Eye (tissue), 1 donor: Measurements from ENCODE around the gene KRT86.
A peak's percentile ranks its signal among the peaks of the same experiment; 100 is the strongest.
"Not testable (repeated sequence)": the region's sequence is repeated elsewhere in the genome, so short reads cannot be mapped to it uniquely, and the experiment has no call there.

Experiments used
- DNase-seq: peaks from one replicate; pipeline ENCODE4 v3.0.0-alpha.2; 2015

Gene KRT86

GRCh38 chr12:52270541-52271070 lies 3.8 kb upstream of the KRT86 start:
- DNase-seq = no peak

DNA sequence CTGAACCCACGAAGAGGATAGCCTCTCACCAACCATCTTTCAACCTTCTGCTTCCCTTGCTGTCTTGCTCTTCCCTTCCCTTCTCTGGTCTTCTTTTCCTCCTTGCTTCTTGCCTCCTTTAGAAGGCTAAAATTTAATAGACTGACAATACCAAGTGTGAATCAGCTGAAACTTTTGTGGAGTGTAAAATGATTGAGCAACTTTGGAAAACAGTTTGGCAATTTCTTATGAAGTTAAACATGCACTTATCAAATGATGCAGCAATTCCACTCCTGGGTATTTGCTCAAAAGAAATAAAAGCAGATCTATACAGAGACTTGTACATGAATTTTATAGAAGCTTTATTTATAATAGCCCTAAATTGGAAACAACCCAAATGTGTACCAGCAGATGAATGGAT lies 3.3 kb upstream of the KRT86 start:
- DNase-seq = no peak

DNA sequence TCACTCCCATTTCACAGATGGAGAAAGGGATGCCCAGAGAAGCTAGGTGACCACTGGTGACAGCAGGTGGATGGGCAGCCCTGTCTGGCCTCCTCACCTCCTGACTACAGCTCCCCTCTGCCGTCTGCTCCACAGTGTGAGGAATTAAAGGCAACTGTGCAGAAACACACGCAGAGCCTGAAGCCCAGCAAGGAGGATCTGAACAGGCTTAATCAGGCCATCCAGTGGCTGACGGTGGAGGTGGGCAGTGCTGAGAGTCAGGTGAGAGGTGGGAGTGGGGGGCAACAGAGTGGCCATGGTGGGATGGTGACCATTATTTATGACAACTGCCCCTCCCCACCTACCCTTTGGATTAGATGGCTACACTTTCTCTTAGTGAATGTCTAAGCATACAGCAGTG lies 1.2 kb downstream of the KRT86 start:
- no peak for DNase-seq

DNA sequence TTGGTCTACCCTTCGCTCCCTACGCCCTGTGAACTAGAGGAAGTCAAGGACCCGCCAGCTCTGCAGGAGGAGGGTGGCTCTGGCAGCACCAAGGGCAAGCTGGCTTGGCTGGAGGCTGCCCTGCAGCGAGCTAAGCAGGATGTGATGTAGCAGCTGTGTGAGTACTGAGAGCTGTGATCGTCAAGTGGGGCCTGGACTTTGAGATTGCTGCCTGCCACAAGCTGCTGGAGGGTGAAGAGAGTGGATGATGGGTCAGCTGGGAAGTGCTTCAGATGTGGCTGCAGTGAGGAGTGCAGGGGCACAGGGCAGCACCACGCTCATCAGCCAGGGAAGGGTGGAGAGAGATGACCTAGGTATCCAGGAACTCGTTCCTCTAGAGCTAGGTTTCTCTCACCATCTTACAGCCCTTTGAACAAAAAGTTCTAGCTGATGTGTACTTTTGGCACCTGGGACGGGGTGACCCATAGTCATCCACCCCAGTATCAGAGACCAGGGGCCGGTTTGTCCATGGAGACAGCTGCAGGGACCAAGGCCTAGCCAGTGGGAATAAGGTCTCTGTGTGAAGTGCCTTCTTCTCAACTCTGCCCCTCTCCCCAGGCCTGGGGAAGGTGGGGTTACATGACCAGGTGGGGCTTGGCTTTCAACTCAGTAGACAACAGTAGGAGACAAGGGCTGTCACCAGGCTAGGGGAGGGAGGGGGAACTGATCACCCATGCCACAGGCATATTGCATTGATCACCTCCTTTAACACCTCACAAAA lies 3.2 kb downstream of the KRT86 start:
- no peak for DNase-seq

DNA sequence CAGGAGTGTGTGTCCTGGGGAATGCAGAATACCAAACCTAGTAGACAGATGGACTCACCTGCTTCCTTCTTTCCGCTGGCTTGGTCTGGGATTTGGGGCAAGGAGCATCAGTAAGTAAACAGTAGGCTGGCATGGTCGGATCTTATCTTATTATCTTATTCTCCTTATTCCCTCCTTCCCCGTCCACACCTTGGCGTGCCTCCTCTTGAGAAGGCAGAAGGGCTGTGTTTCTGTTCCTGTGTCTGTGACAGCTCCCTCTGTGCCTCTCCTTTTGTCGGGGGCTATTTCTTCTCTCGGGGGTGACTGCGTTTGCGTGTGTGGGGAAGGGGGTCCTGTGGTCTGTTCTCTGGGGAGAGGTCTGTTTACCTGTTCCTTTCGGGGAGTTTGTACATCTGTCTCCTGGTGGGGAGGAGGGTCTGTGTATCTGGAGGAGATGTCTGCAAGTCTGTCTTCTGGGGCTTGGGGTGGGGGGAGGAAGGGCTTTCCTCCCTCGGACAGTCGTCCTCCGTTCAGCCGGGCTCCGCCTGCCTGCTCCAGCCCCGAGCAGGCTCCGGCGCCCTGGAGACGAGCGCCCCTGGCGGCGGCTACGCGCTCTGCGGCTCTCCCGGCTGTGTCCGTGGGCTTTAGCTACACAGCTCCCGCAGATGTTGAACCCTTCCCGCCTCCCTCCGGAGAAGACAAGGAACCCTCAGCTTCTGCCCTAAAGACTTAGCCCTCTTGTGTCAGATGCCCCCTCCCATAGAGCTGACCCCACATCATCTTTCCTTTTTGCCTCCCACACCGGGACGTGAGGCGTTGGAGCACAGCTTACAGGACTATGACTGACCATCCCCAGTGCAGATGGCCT lies 4.4 kb downstream of the KRT86 start:
- peak; percentile 94 for DNase-seq

DNA sequence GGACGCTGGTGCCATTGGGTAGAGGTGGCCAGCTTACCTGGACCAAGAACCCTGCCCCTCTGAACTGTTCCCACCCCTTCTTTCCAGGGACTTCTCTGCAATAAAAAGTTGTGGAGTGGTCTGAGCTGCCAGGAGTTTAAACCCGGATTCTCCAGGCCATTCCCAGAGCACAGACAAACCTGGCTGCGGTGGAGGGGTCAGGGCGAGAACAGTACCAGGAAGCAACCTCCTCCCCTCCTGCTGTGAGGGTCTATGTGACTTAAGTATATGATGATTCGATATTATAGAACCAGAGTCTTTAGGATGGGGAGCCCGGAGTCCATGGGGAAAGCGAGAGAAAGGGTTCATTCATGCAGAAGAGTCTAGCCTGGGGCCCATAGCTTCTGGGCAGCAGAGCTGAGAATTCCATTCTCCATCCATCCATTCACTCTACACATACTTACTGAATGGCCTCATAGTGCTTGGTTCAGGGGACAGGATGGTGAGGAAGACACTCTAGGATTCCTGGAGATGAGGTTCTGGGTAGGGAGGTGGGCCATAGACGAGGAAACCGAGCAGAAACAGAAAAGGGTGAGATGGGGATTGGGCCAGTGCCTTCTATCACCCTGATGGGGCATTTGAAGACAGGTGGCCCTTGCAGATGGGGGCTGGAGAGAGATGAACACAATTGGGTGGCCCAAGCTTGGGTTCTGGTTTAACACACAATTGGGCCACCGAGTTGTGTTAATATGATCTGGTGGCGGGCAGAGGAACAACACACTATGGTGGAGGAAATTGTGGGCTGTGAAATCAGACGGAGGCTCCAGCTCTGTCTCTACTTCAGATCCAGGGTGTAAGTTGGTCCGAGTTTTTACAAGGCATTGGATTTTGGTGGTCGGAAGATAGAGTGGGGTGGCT lies 5.2 kb downstream of the KRT86 start:
- peak; percentile 79 for DNase-seq

DNA sequence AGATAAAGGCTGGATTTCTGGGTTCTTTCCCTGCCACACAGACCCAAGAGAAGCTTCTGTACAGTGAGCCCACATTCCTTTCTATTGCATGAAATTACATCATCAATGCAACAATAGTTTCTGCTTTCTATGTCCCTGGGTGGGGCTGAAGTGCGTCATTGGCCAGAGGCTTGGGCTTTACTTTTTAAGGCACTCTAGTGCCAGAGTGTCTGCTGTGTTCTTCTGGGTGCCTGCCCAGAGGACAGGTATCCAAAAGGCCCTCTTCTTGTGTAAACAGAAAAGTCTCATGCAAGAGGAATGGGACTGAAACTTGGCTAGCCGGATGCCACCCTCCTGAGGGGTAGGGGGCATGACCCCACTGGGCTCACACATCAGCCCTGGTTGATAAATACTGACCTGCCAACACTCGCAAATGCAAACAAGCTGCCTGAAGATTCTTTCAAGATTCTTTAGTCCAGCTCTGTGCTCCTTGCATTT lies 5.9 kb downstream of the KRT86 start:
- DNase-seq = no peak

DNA sequence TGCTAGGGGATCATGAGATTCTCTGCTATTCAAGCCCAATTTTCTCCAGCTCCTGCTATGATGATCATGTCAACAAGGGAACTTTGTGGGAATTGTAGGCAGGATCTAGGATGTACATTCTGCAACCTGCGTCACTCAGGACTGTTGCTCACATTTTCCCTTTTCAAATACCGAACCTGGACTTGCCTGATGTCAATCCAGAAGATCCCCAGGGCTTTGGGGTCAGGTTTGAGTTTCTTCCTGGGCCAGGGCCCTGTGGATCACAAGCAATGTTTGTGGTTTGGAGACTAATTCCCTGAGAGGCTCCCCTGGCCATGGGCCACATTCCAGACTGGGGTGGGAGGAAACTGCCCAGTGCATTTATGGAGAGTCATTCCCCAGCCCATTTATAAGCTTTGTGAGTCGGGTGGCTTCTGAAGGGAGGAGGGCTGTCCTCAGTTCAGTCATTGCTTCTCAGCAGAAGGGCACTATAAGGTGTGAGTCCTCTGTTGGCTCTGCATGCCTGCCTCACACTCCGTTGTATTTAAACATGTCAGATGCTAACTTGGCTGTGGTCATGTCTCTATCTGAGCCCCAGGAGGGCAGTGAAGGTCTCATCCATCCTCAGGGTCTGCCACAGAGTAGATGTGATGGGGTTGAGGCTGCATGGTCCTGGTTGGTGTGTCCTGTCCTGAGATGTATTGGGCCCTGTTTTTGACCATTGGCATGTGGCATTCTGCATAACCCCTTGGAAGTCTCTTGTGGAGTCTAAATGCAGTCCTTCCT lies 6.5 kb downstream of the KRT86 start:
- peak; percentile 42 for DNase-seq

GRCh38 chr12:52284562-52285171 lies 10.2 kb downstream of the KRT86 start:
- peak; percentile 20 for DNase-seq

DNA sequence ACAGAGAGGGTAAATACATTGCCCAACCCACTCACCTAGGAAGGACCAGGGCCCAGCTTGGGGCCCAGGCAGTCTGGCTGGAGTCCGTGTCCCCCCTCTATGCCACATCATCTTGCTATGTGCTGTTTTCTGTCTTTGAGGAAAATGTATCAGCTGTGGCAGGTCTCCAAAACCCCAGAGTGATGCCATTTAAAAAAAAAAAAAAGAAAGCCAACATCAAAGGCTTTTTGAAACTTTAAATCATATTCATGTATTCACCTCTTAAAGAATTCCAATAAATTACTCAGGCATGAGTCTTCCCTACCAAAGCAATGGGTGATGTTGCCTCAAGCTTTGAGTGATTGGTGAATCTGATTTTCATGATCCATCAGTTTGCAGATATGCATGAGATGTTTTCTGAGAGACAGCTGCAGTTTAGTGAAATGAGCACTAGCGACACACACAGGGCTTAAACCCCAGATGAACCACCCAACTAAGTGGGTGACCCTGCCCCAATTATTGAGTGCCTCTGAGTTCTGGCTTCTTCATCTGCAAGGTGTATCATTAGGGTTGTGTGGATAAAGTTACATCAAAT lies 10.8 kb downstream of the KRT86 start:
- DNase-seq = no peak

DNA sequence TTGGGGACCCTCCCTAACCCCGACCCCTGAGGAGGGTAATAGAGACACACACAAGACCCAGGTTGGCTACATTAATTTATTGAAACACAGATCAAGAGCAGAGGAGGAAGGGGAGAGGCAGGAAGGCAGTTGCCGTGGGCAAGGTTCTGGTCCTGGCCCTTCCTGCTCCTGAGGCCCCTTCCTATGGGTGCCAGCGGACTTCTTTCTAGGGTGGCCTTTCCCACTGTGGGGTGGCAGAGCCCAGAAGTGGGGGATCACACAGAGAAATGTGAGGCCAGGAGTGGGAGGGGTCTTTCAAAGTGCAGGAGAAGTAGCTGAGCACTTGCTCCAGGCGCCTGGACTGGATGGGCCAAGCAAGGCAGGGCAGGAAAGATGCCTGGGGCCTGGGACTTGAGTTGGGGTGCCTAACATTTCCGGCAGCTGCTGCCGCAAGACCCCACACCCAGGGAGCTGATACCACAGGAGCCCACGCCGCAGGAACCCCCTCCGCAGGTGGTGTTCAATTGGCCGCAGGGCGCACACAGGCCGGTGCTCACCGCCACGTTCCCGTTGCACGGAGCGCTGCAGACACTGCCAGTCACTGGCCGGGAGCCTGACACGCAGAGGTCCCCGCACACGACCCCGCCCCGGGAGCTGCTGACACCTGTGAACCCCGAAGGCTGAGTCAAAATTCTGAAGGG lies 11.5 kb downstream of the KRT86 start:
- DNase-seq = no peak

DNA sequence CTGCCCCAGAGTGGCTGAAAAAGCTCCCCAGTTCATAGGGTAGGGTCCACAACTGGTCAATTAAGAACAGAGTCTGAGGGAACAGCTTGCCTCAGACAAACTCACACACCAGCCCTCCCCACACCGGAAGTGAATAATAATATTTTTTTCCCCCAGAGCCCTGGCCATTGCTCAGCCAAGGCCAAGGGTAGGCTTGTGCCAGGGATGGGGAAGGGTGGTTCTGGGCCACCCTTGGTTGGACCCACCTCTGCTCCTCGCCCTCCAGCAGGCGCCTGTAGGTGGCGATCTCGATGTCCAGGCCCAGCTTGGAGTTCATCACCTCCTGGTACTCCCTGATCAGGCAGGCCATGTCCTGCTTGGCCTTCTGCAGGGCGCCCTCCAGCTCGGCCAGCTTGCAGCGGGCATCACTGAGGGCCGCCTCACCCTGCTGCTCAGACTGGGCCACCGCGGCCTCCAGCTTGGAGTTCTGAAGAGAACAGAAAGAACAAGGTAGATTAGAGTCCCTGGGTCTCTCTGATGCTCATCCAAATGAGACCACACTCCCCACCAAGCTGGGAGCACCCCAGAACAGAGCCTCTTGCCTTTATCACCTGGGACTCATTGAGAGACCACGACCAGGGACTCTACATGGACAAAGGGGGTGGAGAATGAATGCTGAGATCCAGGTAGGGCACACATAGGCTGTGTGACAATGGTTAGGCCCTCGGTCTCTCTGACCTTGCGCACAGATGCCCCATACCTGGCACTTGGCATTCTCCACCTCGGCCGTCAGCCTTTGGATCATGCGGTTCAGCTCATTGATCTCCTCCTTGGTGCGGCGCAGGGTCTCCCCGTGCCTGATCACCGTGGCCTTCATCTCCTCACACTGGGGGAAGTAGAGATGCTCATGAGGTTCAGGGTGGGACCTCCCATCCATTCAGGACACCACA lies 12.7 kb downstream of the KRT86 start:
- DNase-seq = not testable (repeated sequence)

DNA sequence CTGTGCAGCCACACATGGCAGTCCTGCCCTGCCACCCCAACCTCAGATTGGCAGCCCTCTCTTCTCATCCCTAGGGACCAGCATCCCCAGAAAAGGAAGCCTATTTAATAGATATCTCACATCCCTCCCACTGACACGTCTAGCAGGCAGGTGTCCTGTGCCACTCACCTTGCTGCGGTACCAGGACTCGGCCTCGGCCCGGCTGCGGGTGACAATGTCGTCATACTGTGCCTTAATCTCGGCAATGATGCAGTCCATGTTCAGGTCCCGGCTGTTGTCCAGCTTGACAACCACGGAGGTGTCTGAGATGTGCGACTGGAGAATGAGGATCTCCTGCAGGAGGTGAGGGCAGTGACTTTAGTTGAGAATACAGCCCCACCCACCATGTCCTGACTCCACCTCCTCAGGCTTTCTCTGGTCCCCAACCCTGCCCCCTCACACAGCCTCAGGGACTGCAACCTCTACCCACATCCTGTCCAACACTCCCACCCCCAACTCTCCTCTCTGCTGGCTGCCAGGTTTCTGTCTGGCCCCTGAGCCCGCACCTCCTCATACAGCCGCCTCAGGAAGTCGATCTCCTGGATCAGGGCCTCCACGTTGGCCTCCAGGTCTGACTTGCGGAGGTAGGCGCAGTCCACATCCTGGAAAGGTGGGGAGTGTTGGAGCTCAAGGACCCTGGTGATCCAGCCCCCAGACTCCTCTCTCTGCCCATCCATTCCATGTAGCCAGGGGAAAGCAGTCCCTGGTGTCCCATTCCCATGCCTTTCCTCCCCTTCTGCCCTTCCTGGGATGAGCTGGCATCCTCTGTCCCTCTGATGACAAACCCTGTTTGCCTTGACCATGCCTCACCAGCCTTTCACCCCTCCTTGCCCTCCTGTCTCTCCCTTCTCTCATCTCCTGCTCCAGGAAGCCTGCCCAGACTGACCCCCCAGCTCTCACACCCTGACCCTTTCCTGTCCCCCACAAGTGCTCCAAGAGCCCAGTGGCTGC lies 13.7 kb downstream of the KRT86 start:
- DNase-seq = not testable (repeated sequence)

- not testable (repeated sequence) for DNase-seq
Measured at GRCh38 chr12:52290483-52291134, 16.2 kb downstream of the KRT86 start.

DNA sequence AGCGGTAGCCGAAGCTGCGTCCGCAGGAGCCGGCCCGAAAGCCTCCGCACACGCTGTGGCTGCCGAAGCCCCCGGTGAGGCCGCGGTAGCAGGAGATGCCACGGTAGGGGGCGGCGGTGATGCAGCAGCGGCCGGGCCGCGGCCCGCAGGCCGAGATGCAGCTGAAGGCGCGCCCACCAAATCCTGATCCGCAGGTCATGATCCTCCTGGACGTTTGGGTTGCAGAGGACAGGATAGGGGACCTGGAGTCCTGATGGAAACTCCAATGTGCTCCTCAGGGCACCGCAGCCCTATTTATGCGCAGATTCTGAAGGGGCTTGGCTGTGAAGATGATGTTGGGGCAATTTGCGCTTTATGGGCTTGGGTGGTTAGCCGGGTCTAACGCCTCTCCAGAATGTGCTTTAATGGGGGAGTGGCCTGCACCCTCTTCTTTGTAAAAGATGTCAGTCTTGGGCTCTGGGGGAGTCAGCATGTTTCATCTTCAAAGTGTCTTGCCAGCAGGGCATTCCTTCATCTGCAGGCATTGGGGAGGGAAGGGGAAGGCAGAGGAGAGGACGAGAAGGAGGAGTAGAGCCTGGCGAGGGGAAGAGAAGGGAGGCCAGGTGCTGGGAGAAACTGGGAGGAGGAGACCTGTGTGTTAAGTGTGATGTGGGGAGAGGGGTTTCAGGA lies 17.0 kb downstream of the KRT86 start, which contains the start of gene KRT81:
KRT81 (minus strand) TSS at position 268 of the 669 bp plus-strand sequence; CDS start at position 199, 69 bp downstream.
- DNase-seq = no peak

GRCh38 chr12:52293926-52294325 lies 19.5 kb downstream of the KRT86 start:
- DNase-seq = no peak

GRCh38 chr12:52294803-52295202 lies 20.4 kb downstream of the KRT86 start:
- DNase-seq = no peak
